HEK293 (cell line): Measurements from ENCODE around the gene FIGNL2.

Source experiments
- CTCF ChIP-seq: fragments of 450-650 bp; formaldehyde crosslinking; IDR thresholded peaks from 2 replicates; pipeline ENCODE4 v1.5.1; 2016; ENCODE audit warnings: missing biosample characterization, missing genetic modification characterization
- ELK4 ChIP-seq: IDR thresholded peaks from 2 replicates; pipeline ENCODE4 v1.6.1; 2011; ENCODE audit warnings: mild to moderate bottlenecking, low read depth, low read length, borderline replicate concordance
- ZNF292 ChIP-seq: fragments of 450-650 bp; formaldehyde crosslinking; IDR thresholded peaks from 2 replicates; pipeline ENCODE4 v1.5.1; 2016; ENCODE audit warnings: low read depth, missing biosample characterization, missing genetic modification characterization, borderline replicate concordance
- ZNF530 ChIP-seq: fragments of 450-650 bp; formaldehyde crosslinking; IDR thresholded peaks from 2 replicates; pipeline ENCODE4 v1.5.1; 2016; ENCODE audit warnings: low read depth, missing biosample characterization, missing genetic modification characterization
- ZNF544 ChIP-seq: fragments of 450-650 bp; formaldehyde crosslinking; IDR thresholded peaks from 2 replicates; pipeline ENCODE4 v1.5.0; 2017; ENCODE audit warnings: missing biosample characterization, missing genetic modification characterization
- ZNF747 ChIP-seq: fragments of 450-650 bp; formaldehyde crosslinking; IDR thresholded peaks from 2 replicates; pipeline ENCODE4 v1.5.1; 2016; ENCODE audit warnings: missing biosample characterization, missing genetic modification characterization
- TF ChIP-seq, protein P1 (sequence below): fragments of 450-650 bp; formaldehyde crosslinking; IDR thresholded peaks from 2 replicates; pipeline ENCODE4 v1.5.1; 2016; ENCODE audit warnings: missing biosample characterization, missing genetic modification characterization
- TF ChIP-seq, protein P2 (sequence below): fragments of 450-650 bp; formaldehyde crosslinking; optimal IDR thresholded peaks from 2 replicates; pipeline ENCODE3; 2016; ENCODE audit warnings: missing biosample characterization, mild to moderate bottlenecking, missing genetic modification characterization
- TF ChIP-seq, protein P3 (sequence below): fragments of 450-650 bp; formaldehyde crosslinking; IDR thresholded peaks from 2 replicates; pipeline ENCODE4 v1.5.1; 2016; ENCODE audit warnings: missing biosample characterization, missing genetic modification characterization

GRCh38 chr12:51777457-51777856 is 71.1 kb downstream of the FIGNL2 start:
- TF ChIP-seq ZNF544 (tag by site-specific recombination), result no peak
- TF ChIP-seq ZNF747 (tag by site-specific recombination), result no peak
- TF ChIP-seq ZNF530, result no peak
- TF ChIP-seq CTCF (tag by site-specific recombination), result no peak
- TF ChIP-seq, protein P1, sequence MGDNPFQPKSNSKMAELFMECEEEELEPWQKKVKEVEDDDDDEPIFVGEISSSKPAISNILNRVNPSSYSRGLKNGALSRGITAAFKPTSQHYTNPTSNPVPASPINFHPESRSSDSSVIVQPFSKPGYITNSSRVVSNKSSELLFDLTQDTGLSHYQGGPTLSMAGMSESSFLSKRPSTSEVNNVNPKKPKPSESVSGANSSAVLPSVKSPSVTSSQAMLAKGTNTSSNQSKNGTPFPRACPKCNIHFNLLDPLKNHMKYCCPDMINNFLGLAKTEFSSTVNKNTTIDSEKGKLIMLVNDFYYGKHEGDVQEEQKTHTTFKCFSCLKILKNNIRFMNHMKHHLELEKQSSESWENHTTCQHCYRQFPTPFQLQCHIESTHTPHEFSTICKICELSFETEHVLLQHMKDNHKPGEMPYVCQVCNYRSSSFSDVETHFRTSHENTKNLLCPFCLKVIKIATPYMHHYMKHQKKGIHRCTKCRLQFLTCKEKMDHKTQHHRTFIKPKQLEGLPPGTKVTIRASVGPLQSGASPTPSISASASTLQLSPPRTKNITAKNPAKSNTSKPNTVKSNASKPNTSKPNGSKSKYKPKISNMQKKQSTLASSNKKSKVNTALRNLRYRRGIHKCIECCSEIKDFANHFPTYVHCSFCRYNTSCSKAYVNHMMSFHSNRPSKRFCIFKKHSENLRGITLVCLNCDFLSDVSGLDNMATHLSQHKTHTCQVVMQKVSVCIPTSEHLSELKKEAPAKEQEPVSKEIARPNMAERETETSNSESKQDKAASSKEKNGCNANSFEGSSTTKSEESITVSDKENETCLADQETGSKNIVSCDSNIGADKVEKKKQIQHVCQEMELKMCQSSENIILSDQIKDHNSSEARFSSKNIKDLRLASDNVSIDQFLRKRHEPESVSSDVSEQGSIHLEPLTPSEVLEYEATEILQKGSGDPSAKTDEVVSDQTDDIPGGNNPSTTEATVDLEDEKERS, result no peak
- TF ChIP-seq, protein P2, sequence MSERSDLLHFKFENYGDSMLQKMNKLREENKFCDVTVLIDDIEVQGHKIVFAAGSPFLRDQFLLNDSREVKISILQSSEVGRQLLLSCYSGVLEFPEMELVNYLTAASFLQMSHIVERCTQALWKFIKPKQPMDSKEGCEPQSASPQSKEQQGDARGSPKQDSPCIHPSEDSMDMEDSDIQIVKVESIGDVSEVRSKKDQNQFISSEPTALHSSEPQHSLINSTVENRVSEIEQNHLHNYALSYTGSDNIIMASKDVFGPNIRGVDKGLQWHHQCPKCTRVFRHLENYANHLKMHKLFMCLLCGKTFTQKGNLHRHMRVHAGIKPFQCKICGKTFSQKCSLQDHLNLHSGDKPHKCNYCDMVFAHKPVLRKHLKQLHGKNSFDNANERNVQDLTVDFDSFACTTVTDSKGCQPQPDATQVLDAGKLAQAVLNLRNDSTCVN (tag by site-specific recombination), result no peak
- no peak for TF ChIP-seq ZNF292 (tag by site-specific recombination)
- TF ChIP-seq, protein P3, sequence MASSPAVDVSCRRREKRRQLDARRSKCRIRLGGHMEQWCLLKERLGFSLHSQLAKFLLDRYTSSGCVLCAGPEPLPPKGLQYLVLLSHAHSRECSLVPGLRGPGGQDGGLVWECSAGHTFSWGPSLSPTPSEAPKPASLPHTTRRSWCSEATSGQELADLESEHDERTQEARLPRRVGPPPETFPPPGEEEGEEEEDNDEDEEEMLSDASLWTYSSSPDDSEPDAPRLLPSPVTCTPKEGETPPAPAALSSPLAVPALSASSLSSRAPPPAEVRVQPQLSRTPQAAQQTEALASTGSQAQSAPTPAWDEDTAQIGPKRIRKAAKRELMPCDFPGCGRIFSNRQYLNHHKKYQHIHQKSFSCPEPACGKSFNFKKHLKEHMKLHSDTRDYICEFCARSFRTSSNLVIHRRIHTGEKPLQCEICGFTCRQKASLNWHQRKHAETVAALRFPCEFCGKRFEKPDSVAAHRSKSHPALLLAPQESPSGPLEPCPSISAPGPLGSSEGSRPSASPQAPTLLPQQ (tag by site-specific recombination), result no peak
- no peak for TF ChIP-seq ELK4
